ENCODE results near the gene SLC28A3. TPM values are rescaled to one million over a fixed set of nuclear protein-coding genes. Genes with fewer than 3 reads are reported as not detected.

SLC28A3 gene
- total RNA-seq, 4 donors from 2014 or later = 7.1 to 40.1 (median 10.9) TPM

- no peak for DNase-seq (ENCODE audit: low spot score in 2 of 2)
- H3K36me3 ChIP-seq = no peaks in the 10 kb centered on the region
- WGBS = 79% methylated on average over 6 of the region's 6 CpGs
- H3K4me1 ChIP-seq = no peaks in the 10 kb centered on the region
- no peaks in the 10 kb centered on the region for H3K27me3 ChIP-seq
- TF ChIP-seq POLR2A (IDR thresholded peaks at IDR 0.05) (no peak), POLR2AphosphoS5 (IDR thresholded peaks at IDR 0.05) (no peak), EP300 (IDR thresholded peaks at IDR 0.05) (no peak)
- TF ChIP-seq, protein P1, sequence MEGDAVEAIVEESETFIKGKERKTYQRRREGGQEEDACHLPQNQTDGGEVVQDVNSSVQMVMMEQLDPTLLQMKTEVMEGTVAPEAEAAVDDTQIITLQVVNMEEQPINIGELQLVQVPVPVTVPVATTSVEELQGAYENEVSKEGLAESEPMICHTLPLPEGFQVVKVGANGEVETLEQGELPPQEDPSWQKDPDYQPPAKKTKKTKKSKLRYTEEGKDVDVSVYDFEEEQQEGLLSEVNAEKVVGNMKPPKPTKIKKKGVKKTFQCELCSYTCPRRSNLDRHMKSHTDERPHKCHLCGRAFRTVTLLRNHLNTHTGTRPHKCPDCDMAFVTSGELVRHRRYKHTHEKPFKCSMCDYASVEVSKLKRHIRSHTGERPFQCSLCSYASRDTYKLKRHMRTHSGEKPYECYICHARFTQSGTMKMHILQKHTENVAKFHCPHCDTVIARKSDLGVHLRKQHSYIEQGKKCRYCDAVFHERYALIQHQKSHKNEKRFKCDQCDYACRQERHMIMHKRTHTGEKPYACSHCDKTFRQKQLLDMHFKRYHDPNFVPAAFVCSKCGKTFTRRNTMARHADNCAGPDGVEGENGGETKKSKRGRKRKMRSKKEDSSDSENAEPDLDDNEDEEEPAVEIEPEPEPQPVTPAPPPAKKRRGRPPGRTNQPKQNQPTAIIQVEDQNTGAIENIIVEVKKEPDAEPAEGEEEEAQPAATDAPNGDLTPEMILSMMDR (IDR thresholded peaks at IDR 0.05) = no peak
- no peaks in the 10 kb centered on the region for H3K9me3 ChIP-seq
- no peak overlapping the region for H3K27ac ChIP-seq
- no peak overlapping the region for H3K4me3 ChIP-seq
Observed at GRCh38 chr9:84361645-84362044, 21.1 kb upstream of the SLC28A3 start.

GRCh38 chr9:84357275-84357674 is 16.7 kb upstream of the SLC28A3 start:
- no peak for DNase-seq (ENCODE audit: low spot score in 2 of 2)
- Histone ChIP-seq H3K4me3 (no peak overlapping the region), H3K36me3 (no peaks in the 10 kb centered on the region), H3K4me1 (no peaks in the 10 kb centered on the region), H3K9me3 (no peaks in the 10 kb centered on the region), H3K27me3 (no peaks in the 10 kb centered on the region), H3K27ac (no peak overlapping the region)
- 71% methylated on average over 3 of the region's 3 CpGs for WGBS
- TF ChIP-seq, protein P1 (IDR thresholded peaks at IDR 0.05) = no peak
- TF ChIP-seq EP300 (IDR thresholded peaks at IDR 0.05) (no peak), POLR2AphosphoS5 (IDR thresholded peaks at IDR 0.05) (no peak), POLR2A (IDR thresholded peaks at IDR 0.05) (no peak)

DNA sequence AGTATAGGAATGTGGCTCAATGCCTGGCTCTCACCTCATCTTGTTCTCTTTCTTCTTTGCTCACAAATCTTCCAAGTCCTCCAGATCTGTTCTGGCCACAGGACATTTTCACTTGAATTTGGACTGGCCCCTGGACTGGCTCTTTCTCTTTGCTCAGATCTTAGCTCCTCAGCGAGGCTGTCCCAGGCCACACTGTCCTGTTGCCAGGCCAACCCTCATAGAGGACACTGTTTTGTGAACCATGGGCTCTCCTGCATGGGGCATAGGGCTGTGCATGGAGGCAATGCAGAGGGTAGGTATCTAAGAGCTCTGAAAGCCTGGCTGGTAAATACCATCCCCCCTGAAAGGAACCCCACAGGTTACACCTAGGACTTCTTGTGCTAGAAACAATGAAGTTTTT is 13.5 kb upstream of the SLC28A3 start:
- no peak for DNase-seq (ENCODE audit: low spot score in 2 of 2)
- Histone ChIP-seq H3K27ac (no peak overlapping the region), H3K4me1 (no peaks in the 10 kb centered on the region), H3K27me3 (no peaks in the 10 kb centered on the region), H3K36me3 (no peaks in the 10 kb centered on the region), H3K9me3 (no peaks in the 10 kb centered on the region), H3K4me3 (no peak overlapping the region)
- 88% methylated on average over 1 of the region's 1 CpG for WGBS
- TF ChIP-seq POLR2AphosphoS5 (IDR thresholded peaks at IDR 0.05) = no peak
- no peak for TF ChIP-seq POLR2A (IDR thresholded peaks at IDR 0.05)
- TF ChIP-seq, protein P1 (IDR thresholded peaks at IDR 0.05) = no peak
- TF ChIP-seq EP300 (IDR thresholded peaks at IDR 0.05) = no peak

DNA sequence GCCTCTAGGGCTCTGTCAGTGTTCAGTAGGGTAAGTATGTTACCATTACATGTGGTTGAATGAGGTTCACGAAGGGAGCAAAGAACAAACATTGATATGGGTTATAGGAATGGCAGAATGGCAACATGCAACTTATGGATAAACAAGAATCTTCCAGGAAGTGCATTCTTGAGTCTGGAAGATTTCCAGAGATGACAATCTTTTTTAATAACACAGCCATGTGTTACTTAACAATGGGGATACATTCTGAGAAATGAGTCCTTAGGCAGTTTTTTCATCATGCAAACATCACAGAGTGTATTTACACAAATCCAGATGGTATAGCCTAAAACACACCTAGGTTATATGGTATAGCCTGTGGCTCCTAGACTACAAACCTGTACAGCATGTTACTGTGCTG is 9.1 kb upstream of the SLC28A3 start:
- Histone ChIP-seq H3K4me3 (no peak overlapping the region), H3K27me3 (no peaks in the 10 kb centered on the region), H3K9me3 (no peaks in the 10 kb centered on the region), H3K36me3 (no peaks in the 10 kb centered on the region), H3K4me1 (no peaks in the 10 kb centered on the region), H3K27ac (no peak overlapping the region)
- no peak for TF ChIP-seq POLR2A (IDR thresholded peaks at IDR 0.05)
- no peak for TF ChIP-seq POLR2AphosphoS5 (IDR thresholded peaks at IDR 0.05)
- TF ChIP-seq, protein P1 (IDR thresholded peaks at IDR 0.05) = no peak
- no peak for TF ChIP-seq EP300 (IDR thresholded peaks at IDR 0.05)
- no peak for DNase-seq (ENCODE audit: low spot score in 2 of 2)
- 39% methylated on average over 1 of the region's 1 CpG for WGBS

DNA sequence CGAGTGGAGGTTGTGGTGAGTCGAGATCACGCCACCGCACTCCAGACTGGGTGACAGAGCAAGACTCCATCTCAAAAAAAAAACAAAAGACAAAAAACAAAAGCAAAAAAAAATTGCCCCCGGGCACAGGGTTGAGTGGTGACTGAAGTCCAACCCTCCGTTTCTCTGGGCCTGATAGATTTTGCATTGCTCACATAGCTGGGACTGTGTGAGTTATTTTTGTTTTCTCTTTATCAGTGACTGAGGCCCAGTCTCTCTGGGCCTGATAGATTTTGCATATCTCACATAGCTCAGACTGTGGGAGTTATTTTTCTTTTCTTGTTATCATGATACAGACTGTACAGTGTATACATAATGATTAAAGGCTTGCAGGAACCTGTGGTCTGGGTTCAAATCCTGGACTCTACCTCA is 2.6 kb upstream of the SLC28A3 start:
- TF ChIP-seq POLR2A (IDR thresholded peaks at IDR 0.05) = no peak
- TF ChIP-seq, protein P1 (IDR thresholded peaks at IDR 0.05) = no peak
- TF ChIP-seq POLR2AphosphoS5 (IDR thresholded peaks at IDR 0.05) = no peak
- no peak for TF ChIP-seq EP300 (IDR thresholded peaks at IDR 0.05)
- WGBS = 78% methylated on average over 6 of the region's 6 CpGs

More for the DNA sequence above, 2.6 kb upstream of the SLC28A3 start:
- Histone ChIP-seq H3K4me1 (peaks cover 4% of the 10 kb centered on the region), H3K9me3 (no peaks in the 10 kb centered on the region), H3K4me3 (no peak overlapping the region), H3K27me3 (no peaks in the 10 kb centered on the region), H3K27ac (no peak overlapping the region), H3K36me3 (no peaks in the 10 kb centered on the region)
- DNase-seq (ENCODE audit: low spot score in 2 of 2) = no peak

Measured in suprapubic skin (tissue), 4 donors.